ENCODE measurements around the gene TEX51. TPM values are rescaled to one million over a fixed set of nuclear protein-coding genes. Genes with fewer than 3 reads are reported as not detected.

The TEX51 gene
- total and polyA plus RNA-seq, 2 donors from 2014 or later = 2.1 TPM; not detected in 1

DNA sequence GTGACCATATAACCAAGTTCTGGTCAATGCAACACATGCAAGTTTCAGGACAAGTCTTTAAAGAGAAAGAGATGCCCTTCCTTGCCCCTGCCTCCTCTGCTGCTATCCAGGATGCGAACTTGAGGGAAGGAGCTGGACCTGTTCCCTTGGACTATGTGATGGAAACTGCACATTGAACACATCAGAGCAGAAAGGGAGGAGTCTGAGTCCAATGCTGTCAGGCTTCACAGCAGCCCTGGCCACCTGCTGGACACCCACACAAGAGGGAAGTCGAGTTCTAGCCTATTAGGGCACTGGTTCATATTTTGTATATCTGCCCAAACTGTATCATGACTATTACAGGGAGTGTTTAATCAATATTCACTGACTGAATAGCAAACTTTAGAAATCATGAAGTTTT is 38.3 kb upstream of the TEX51 start:
- intact Hi-C loops (cut with DNase I) = no loop called here
- H3K36me3 ChIP-seq (ENCODE audit: control insufficient read depth in 2 of 3, insufficient read depth in 3 of 3, low read length in 3 of 3) = no peaks in the 10 kb centered on the region
- TF ChIP-seq CTCF (IDR thresholded peaks at IDR 0.05; ENCODE audit: borderline replicate concordance, extremely low read depth, insufficient read depth) = no peak
- H3K27ac ChIP-seq (ENCODE audit: low read depth in 2 of 2, low read length in 2 of 2) = no peak overlapping the region
- no peak for DNase-seq
- H3K4me1 ChIP-seq (ENCODE audit: control insufficient read depth in 2 of 3, insufficient read depth in 2 of 3, low read depth in 1 of 3, low read length in 3 of 3) = peaks cover 0 to 5% (median 0%) of the 10 kb centered on the region in 3 donors
- no peaks in the 10 kb centered on the region for H3K27me3 ChIP-seq (ENCODE audit: control insufficient read depth, insufficient read depth, low read length)
- H3K4me3 ChIP-seq (ENCODE audit: low read length in 3 of 3) = no peak overlapping the region
- FAIRE-seq = no peak
- H3K9me3 ChIP-seq (ENCODE audit: control insufficient read depth in 2 of 3, insufficient read depth in 1 of 3, low read length in 3 of 3) = no peaks in the 10 kb centered on the region
- no peak overlapping the region for H3K9ac ChIP-seq (ENCODE audit: low read length in 3 of 3)

DNA sequence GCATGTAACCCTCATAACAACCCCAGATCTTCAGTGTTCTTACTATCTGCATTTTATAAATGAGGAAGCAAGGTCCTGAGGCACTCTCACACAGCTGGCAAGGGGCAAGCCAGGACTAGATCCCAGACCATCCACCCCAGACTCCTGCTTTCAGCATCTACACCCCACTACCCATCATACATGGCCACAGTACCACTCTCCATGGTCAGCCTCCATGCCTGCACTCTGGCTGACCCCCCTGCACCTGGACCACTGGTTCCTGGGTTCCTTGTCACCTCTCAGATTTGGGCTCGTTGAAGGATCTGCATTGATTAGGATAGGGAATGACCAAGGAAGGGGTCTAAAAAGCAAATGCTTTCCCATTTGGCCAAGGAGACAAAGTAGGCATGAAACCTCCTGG is 36.0 kb upstream of the TEX51 start:
- Histone ChIP-seq H3K4me1 (ENCODE audit: control insufficient read depth in 2 of 3, insufficient read depth in 2 of 3, low read depth in 1 of 3, low read length in 3 of 3) (peaks cover 0 to 5% (median 0%) of the 10 kb centered on the region in 3 donors), H3K9me3 (ENCODE audit: control insufficient read depth in 2 of 3, insufficient read depth in 1 of 3, low read length in 3 of 3) (no peaks in the 10 kb centered on the region), H3K36me3 (ENCODE audit: control insufficient read depth in 2 of 3, insufficient read depth in 3 of 3, low read length in 3 of 3) (no peaks in the 10 kb centered on the region), H3K9ac (ENCODE audit: low read length in 3 of 3) (no peak overlapping the region), H3K27me3 (ENCODE audit: control insufficient read depth, insufficient read depth, low read length) (no peaks in the 10 kb centered on the region), H3K27ac (ENCODE audit: low read depth in 2 of 2, low read length in 2 of 2) (no peak overlapping the region), H3K4me3 (ENCODE audit: low read length in 3 of 3) (no peak overlapping the region)
- FAIRE-seq (no peak), DNase-seq (peak in 1 of 5 donors; percentile 31)
- intact Hi-C loops (cut with DNase I) = no loop called here
- TF ChIP-seq CTCF (IDR thresholded peaks at IDR 0.05; ENCODE audit: borderline replicate concordance, extremely low read depth, insufficient read depth) = no peak

DNA sequence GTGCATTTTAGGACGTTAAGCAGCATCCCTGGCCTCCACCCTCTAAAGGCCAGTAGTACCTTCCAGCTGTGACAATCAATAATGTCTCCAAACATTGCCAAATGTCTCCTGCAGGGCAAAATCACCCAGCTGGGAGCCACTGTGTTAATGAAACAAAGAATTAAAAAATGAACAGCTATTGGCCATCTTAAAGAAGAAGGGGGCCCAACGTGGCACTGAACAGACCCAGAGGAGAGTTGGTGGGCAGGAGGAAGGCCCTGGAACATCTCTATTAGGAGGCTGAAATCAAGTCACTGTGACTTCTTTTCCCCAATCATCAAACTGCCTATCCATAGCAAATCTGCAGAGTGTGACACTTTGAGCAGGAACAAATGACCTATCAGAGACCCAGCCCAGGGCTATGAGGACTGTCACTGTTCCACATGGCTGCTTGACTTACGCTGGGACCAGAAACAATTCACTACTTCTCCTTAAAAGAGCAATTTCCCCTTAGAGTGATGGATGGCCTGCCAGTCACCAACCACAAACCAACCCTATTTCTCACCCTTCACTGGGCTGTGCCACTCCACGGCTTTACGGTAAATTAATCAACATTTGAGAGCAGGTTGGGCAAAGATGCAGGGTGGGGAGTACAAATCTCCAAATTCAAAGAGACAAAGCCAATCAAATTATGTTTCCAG is 35.2 kb upstream of the TEX51 start:
- H3K4me1 ChIP-seq (ENCODE audit: control insufficient read depth in 2 of 3, insufficient read depth in 2 of 3, low read depth in 1 of 3, low read length in 3 of 3) = peaks cover 0 to 5% (median 0%) of the 10 kb centered on the region in 3 donors
- H3K36me3 ChIP-seq (ENCODE audit: control insufficient read depth in 2 of 3, insufficient read depth in 3 of 3, low read length in 3 of 3) = no peaks in the 10 kb centered on the region
- no peak overlapping the region for H3K27ac ChIP-seq (ENCODE audit: low read depth in 2 of 2, low read length in 2 of 2)
- no peak for TF ChIP-seq CTCF (IDR thresholded peaks at IDR 0.05; ENCODE audit: borderline replicate concordance, extremely low read depth, insufficient read depth)
- no peak for FAIRE-seq
- no peak overlapping the region for H3K4me3 ChIP-seq (ENCODE audit: low read length in 3 of 3)
- no peak overlapping the region for H3K9ac ChIP-seq (ENCODE audit: low read length in 3 of 3)
- no peaks in the 10 kb centered on the region for H3K9me3 ChIP-seq (ENCODE audit: control insufficient read depth in 2 of 3, insufficient read depth in 1 of 3, low read length in 3 of 3)
- H3K27me3 ChIP-seq (ENCODE audit: control insufficient read depth, insufficient read depth, low read length) = no peaks in the 10 kb centered on the region
- intact Hi-C loops (cut with DNase I) = no loop called here
- DNase-seq = peak in 3 of 5 donors; percentile 53 to 72 (median 65)

Measured in kidney (tissue), 14 donors.